ENCODE data around the gene GNAI3. TPM values are rescaled to one million over a fixed set of nuclear protein-coding genes. Genes with fewer than 3 reads are reported as not detected.

Gene GNAI3
- total and polyA plus RNA-seq, 2 of the 8 experiments (the other 6 are each of a cell fraction or from before 2014, with no cell fraction given), result 4.0 to 9.8 TPM

DNA sequence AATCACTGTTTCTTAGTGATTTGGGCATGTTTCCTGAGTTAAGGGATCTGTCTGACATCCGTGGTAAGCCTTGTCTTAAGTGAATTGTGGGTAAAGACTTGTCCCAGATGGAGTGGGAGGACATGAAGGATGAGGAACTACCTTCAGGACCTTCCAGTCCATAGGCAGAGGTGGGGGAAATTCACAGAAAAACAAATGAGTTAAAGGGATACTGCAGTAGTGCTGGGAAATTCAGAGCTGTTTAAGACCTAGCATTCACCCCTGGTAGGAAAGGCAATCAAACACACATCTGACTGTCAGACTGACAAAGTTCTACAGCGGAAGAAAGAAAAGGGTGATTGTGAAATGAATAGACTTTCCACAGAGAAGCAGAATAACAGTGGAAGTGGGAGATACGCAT is 68.0 kb downstream of the GNAI3 start (continued):
- TF ChIP-seq, protein P1, sequence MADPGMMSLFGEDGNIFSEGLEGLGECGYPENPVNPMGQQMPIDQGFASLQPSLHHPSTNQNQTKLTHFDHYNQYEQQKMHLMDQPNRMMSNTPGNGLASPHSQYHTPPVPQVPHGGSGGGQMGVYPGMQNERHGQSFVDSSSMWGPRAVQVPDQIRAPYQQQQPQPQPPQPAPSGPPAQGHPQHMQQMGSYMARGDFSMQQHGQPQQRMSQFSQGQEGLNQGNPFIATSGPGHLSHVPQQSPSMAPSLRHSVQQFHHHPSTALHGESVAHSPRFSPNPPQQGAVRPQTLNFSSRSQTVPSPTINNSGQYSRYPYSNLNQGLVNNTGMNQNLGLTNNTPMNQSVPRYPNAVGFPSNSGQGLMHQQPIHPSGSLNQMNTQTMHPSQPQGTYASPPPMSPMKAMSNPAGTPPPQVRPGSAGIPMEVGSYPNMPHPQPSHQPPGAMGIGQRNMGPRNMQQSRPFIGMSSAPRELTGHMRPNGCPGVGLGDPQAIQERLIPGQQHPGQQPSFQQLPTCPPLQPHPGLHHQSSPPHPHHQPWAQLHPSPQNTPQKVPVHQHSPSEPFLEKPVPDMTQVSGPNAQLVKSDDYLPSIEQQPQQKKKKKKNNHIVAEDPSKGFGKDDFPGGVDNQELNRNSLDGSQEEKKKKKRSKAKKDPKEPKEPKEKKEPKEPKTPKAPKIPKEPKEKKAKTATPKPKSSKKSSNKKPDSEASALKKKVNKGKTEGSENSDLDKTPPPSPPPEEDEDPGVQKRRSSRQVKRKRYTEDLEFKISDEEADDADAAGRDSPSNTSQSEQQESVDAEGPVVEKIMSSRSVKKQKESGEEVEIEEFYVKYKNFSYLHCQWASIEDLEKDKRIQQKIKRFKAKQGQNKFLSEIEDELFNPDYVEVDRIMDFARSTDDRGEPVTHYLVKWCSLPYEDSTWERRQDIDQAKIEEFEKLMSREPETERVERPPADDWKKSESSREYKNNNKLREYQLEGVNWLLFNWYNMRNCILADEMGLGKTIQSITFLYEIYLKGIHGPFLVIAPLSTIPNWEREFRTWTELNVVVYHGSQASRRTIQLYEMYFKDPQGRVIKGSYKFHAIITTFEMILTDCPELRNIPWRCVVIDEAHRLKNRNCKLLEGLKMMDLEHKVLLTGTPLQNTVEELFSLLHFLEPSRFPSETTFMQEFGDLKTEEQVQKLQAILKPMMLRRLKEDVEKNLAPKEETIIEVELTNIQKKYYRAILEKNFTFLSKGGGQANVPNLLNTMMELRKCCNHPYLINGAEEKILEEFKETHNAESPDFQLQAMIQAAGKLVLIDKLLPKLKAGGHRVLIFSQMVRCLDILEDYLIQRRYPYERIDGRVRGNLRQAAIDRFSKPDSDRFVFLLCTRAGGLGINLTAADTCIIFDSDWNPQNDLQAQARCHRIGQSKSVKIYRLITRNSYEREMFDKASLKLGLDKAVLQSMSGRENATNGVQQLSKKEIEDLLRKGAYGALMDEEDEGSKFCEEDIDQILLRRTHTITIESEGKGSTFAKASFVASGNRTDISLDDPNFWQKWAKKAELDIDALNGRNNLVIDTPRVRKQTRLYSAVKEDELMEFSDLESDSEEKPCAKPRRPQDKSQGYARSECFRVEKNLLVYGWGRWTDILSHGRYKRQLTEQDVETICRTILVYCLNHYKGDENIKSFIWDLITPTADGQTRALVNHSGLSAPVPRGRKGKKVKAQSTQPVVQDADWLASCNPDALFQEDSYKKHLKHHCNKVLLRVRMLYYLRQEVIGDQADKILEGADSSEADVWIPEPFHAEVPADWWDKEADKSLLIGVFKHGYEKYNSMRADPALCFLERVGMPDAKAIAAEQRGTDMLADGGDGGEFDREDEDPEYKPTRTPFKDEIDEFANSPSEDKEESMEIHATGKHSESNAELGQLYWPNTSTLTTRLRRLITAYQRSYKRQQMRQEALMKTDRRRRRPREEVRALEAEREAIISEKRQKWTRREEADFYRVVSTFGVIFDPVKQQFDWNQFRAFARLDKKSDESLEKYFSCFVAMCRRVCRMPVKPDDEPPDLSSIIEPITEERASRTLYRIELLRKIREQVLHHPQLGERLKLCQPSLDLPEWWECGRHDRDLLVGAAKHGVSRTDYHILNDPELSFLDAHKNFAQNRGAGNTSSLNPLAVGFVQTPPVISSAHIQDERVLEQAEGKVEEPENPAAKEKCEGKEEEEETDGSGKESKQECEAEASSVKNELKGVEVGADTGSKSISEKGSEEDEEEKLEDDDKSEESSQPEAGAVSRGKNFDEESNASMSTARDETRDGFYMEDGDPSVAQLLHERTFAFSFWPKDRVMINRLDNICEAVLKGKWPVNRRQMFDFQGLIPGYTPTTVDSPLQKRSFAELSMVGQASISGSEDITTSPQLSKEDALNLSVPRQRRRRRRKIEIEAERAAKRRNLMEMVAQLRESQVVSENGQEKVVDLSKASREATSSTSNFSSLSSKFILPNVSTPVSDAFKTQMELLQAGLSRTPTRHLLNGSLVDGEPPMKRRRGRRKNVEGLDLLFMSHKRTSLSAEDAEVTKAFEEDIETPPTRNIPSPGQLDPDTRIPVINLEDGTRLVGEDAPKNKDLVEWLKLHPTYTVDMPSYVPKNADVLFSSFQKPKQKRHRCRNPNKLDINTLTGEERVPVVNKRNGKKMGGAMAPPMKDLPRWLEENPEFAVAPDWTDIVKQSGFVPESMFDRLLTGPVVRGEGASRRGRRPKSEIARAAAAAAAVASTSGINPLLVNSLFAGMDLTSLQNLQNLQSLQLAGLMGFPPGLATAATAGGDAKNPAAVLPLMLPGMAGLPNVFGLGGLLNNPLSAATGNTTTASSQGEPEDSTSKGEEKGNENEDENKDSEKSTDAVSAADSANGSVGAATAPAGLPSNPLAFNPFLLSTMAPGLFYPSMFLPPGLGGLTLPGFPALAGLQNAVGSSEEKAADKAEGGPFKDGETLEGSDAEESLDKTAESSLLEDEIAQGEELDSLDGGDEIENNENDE (IDR thresholded peaks at IDR 0.05; ENCODE audit: insufficient replicate concordance, low read length), result no peak
- TF ChIP-seq TBP (IDR thresholded peaks at IDR 0.05; ENCODE audit: low read depth, low read length) (no peak), RBBP5 (IDR thresholded peaks at IDR 0.05; ENCODE audit: borderline replicate concordance, low read depth, low read length) (no peak), TCF12 (IDR thresholded peaks at IDR 0.05; ENCODE audit: low read depth, low read length) (no peak), PHF8 (conservative IDR thresholded peaks at IDR 0.05; ENCODE audit: low read depth, low read length) (no peak), POU5F1 (IDR thresholded peaks at IDR 0.05; ENCODE audit: low read depth, low read length) (no peak), RFX5 (IDR thresholded peaks at IDR 0.05; ENCODE audit: borderline replicate concordance, low read depth, low read length) (no peak), BACH1 (IDR thresholded peaks at IDR 0.05; ENCODE audit: low read length) (no peak)

Data from H1 (cell line).